Measurements from ENCODE around the gene BTBD8.

- no peak for TF ChIP-seq EZH2 (IDR thresholded peaks at IDR 0.05; ENCODE audit: low read depth, unreplicated experiment)
- no peak for TF ChIP-seq EZH2phosphoT487 (IDR thresholded peaks at IDR 0.05; ENCODE audit: unreplicated experiment)
- no peak for TF ChIP-seq CTCF (conservative IDR thresholded peaks at IDR 0.05; ENCODE audit: low read depth in 2 of 2)
- no peak for TF ChIP-seq REST (IDR thresholded peaks at IDR 0.05; ENCODE audit: unreplicated experiment)
- TF ChIP-seq ZNF462 (CRISPR knock-in tag; IDR thresholded peaks at IDR 0.05), result no peak
Observed at GRCh38 chr1:92038695-92039346, 41.3 kb upstream of the BTBD8 start.
